ENCODE results near the gene FADS3. TPM values are rescaled to one million over a fixed set of nuclear protein-coding genes. Genes with fewer than 3 reads are reported as not detected.

The FADS3 gene
- polyA plus RNA-seq, 1 experiment, result 271 TPM

DNA sequence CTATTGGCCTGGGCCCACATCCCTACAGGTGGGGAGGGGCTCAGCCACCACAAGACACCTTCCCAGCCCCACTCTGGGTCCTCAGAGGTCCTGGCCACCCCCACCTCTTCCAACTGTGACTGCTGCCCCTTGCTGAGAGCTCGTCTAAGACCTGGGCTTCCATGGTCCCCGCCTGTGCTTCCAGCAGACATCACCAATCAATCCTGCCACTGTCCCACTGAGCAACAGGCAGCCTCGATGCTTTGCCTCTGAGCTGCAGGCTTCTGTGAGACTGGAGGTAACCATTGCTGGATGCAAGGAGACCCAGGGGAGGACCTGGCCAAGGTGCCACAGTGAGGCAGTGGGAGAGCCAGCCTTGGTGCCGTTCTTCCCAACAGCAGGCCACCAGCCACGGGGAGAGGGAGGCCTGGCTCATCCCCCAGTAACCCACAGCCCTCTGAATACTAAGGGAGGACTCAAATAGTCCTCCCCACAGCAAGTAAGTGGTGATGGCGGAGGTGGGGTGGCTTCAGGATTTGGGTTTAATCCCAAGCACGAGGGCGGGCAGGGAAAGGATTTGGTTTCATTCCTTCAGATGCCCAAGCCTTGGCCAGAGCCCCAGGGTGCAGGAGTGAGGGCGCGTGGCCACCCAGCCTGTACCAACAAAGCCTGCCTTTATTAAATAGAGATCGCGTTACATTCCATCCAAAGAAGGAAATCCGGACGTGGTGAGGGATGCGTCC lies 5.5 kb upstream of the FADS3 start:
- no peak overlapping the region for H3K4me3 ChIP-seq (ENCODE audit: low read depth, low read length)
- TF ChIP-seq, protein P1, sequence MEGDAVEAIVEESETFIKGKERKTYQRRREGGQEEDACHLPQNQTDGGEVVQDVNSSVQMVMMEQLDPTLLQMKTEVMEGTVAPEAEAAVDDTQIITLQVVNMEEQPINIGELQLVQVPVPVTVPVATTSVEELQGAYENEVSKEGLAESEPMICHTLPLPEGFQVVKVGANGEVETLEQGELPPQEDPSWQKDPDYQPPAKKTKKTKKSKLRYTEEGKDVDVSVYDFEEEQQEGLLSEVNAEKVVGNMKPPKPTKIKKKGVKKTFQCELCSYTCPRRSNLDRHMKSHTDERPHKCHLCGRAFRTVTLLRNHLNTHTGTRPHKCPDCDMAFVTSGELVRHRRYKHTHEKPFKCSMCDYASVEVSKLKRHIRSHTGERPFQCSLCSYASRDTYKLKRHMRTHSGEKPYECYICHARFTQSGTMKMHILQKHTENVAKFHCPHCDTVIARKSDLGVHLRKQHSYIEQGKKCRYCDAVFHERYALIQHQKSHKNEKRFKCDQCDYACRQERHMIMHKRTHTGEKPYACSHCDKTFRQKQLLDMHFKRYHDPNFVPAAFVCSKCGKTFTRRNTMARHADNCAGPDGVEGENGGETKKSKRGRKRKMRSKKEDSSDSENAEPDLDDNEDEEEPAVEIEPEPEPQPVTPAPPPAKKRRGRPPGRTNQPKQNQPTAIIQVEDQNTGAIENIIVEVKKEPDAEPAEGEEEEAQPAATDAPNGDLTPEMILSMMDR (IDR thresholded peaks at IDR 0.05; ENCODE audit: insufficient read depth, low read depth, low read length), result no peak
- POLR2A ChIA-PET, result interaction anchor here (0.5 kb wide), 1 partner anchor 69 kb away, joined by 3 read pairs; no protein-coding TSS in a partner anchor
- H3K27me3 ChIP-seq (ENCODE audit: control insufficient read depth, insufficient read depth, low read length), result no peaks in the 10 kb centered on the region
- H3K36me3 ChIP-seq (ENCODE audit: control insufficient read depth, insufficient read depth, low read length), result peaks cover 6% of the 10 kb centered on the region
- DNase-seq (ENCODE audit: low read depth), result no peak
- CTCF ChIA-PET, result interaction anchor here (0.7 to 11.1 kb wide), 22 partner anchors 9 to 248 kb away, joined by 3 to 374 read pairs (median 12); partner anchors contain the start of genes BEST1 and RAB3IL1

DNA sequence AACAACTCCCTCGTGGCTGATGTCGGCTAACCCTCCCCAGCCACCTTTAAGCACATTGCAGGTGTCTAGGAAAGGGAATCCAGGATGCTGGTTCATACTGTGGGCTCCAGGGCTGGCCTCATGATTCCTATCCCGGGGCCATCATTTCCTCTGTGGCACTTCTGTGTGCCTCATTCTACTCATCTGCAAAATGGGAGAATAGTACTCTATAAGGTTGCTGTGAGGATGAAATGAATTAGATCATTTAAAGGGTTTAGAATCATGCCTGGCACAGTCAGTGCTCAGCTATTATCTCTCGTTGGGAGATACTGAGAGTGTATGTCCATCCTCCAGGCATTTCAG lies 4.3 kb upstream of the FADS3 start:
- TF ChIP-seq, protein P1 (IDR thresholded peaks at IDR 0.05; ENCODE audit: insufficient read depth, low read depth, low read length), result no peak
- H3K36me3 ChIP-seq (ENCODE audit: control insufficient read depth, insufficient read depth, low read length), result peaks cover 5% of the 10 kb centered on the region
- no peaks in the 10 kb centered on the region for H3K27me3 ChIP-seq (ENCODE audit: control insufficient read depth, insufficient read depth, low read length)
- H3K4me3 ChIP-seq (ENCODE audit: low read depth, low read length), result no peak overlapping the region
- CTCF ChIA-PET, result interaction anchor here (1.4 to 11.1 kb wide), 6 partner anchors 13 to 186 kb away, joined by 5 to 374 read pairs (median 59); partner anchors contain the start of gene BEST1
- no peak for DNase-seq (ENCODE audit: low read depth)
- POLR2A ChIA-PET, result no interaction called here

DNA sequence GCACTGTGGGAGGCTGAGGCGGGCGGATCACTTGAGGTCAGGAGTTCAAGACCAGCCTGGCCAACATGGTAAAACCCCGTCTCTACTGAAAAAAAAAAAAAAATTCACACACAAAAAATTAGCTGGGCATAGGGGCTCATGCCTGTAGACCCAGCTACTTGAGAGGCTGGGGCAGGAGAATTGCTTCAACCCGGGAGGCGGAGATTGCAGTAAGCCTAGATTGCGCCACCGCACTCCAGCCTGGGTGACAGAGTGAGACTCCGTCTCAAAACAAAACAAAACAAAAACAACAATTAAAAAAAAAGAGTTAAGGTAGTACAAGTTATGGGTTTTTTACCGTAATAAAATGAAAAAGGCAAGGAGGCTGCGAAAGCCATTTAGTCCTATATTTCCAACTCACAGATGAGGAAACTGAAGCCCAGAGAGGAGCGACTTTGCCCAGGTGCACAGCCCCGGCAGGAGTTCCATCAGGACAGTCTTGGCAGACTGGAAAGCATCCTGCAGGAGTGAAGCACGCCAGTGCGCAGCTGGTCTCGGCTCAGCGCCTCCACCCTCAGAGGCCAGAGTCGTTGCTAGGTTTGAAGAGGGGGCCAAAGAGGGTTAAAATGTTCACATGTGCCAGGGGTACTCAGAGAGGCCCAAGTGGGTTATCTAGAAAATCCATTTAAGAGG lies 3.8 kb upstream of the FADS3 start:
- ChIA-PET POLR2A (no interaction called here), CTCF (interaction anchor here (1.4 to 11.1 kb wide), 5 partner anchors 13 to 187 kb away, joined by 5 to 374 read pairs (median 69); partner anchors contain the start of gene BEST1)
- H3K36me3 ChIP-seq (ENCODE audit: control insufficient read depth, insufficient read depth, low read length), result peaks cover 5% of the 10 kb centered on the region
- H3K27me3 ChIP-seq (ENCODE audit: control insufficient read depth, insufficient read depth, low read length), result no peaks in the 10 kb centered on the region
- no peak for DNase-seq (ENCODE audit: low read depth)
- TF ChIP-seq, protein P1 (IDR thresholded peaks at IDR 0.05; ENCODE audit: insufficient read depth, low read depth, low read length), result no peak
- no peak overlapping the region for H3K4me3 ChIP-seq (ENCODE audit: low read depth, low read length)

DNA sequence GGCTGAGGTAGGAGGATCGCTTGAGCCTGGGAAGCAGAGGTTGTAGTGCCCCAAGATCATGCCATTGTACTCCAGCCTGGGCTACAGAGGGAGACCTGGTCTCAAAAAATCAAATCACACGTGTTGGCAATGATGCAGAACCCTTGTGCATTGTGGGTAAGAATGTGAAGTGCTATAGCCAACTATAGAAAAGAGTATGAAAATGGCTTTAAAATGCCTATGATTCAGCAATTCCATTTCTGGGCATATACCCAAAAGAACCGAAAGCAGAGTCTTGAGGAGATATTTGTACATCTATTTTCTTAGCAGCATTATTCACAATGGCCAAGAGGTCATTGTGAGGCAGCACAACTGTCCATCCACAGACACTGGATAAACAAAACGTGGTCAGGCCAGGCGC lies 2.6 kb upstream of the FADS3 start:
- Histone ChIP-seq H3K27me3 (ENCODE audit: control insufficient read depth, insufficient read depth, low read length) (no peaks in the 10 kb centered on the region), H3K4me3 (ENCODE audit: low read depth, low read length) (no peak overlapping the region), H3K36me3 (ENCODE audit: control insufficient read depth, insufficient read depth, low read length) (peaks cover 5% of the 10 kb centered on the region)
- POLR2A ChIA-PET, result no interaction called here
- DNase-seq (ENCODE audit: low read depth), result peak; percentile 67
- TF ChIP-seq, protein P1 (IDR thresholded peaks at IDR 0.05; ENCODE audit: insufficient read depth, low read depth, low read length), result no peak
- CTCF ChIA-PET, result interaction anchor here (1.8 kb wide), 1 partner anchor 214 kb away, joined by 8 read pairs; no protein-coding TSS in a partner anchor

DNA sequence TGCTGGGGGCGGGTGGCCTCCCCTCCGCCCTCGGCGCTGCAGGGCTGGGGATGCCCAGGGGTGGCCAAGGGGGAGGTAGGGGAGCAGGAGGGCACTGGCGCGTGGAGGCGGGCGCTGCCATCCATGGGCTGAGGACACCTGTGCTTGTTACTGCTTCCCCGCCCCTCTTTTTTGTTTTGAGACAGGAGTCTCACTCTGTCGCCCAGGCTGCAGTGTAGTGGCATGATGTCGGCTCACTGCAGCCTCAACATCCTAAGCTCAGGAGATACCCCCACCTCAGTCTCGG lies 683 bp upstream of the FADS3 start:
- POLR2A ChIA-PET, result no interaction called here

More for the DNA sequence above, 683 bp upstream of the FADS3 start:
- TF ChIP-seq, protein P1 (IDR thresholded peaks at IDR 0.05; ENCODE audit: insufficient read depth, low read depth, low read length), result no peak
- CTCF ChIA-PET, result interaction anchor here (0.6 to 1.8 kb wide), 3 partner anchors 10 to 216 kb away, joined by 3 to 8 read pairs (median 5); partner anchors contain the start of gene BEST1
- Histone ChIP-seq H3K36me3 (ENCODE audit: control insufficient read depth, insufficient read depth, low read length) (peaks cover 3% of the 10 kb centered on the region; the same call in 1 of the 2 replicates), H3K27me3 (ENCODE audit: control insufficient read depth, insufficient read depth, low read length) (no peaks in the 10 kb centered on the region), H3K4me3 (ENCODE audit: low read depth, low read length) (peak overlapping the region; percentile 32; the same call in 1 of the 2 replicates)
- DNase-seq (ENCODE audit: low read depth), result no peak
